SIG-M5 (cell line): ENCODE results near the gene AJM1.
"Not testable (repeated sequence)": the region's sequence is repeated elsewhere in the genome, so short reads cannot be mapped to it uniquely, and the experiment has no call there.

Source experiments
- DNase-seq: peaks from one replicate; lab custom pipeline; 2025; lab: John Stamatoyannopoulos, UW

The AJM1 gene

DNA sequence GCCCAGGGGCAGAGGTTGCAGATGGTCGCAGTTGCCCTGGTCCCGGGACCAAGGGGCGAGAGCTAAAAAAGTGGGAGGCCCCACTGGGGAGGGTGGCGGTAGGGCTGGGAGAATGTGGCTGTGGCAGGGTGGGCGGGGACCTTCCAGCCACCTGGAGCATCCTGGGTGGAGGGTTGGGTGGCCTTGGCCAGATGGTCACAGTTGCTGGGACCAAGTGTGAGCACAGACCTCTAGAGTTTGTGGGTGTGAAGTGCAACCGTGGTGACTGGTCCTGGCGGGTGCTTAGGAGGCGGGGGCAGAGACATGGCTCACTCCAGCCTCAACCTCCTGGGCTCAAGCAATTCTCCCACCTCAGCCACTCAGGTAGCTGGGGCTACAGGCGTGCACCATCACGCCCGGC lies 38.4 kb downstream of the AJM1 start:
- DNase-seq: no peak

DNA sequence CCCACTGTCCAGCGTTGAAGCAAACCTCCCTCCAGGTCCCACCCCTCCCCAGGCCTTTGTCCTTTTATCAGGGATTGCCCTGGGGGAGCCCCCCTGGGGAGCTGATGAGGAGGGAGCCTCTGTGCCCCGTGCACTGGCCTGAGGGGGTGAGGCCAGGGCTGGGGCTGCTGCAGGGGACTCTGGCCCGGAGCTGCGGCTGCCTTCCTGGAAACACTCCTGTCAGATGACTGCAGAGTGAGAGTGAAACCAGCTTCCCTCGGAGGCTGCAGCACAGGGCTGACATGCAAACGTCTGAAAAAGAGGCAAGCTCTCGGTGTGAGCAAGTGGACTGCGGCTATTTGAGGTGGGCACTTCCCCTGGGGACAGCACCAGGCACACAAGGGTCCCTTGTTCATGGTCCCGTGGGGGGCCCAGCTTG lies 39.4 kb downstream of the AJM1 start:
- no peak for DNase-seq

DNA sequence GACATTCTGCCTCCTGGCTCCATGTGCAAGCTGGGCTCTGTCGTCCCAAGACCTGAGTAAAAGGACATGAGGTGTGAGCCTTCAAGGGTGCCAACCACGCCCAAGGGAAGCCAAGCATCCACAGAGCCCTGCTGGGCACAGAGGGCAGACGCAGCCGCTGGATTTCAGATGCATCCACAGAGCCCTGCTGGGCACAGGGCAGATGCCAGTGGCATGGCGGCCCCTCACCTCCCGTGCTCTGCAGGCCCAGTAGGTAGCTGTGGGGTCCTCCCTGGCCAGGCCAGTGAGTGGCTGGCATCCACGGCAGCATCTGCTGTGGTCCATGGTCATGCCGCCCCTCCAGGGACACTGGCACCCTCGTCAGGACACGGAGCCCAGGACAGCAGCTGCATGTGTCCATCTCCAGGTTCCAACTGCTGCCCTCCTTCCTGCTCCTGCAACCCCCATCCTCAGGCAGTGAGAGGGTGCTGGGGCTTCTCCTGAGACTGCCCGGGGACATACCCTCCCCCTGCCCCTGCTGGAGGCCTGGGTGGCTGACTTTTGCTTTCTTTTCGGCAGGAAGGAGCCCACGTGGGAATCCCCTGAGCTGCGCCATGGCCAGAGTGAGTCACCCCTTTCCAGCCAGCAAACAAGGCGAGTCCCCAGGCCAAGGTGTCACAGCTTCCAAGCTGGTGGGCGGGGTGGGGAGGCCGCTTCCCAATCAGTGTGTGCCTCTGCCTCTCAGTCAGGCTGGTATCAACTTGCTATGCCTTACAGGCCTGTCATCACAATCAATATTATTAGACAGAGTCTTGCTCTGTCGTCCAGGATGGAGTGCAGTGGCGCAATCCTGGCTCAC lies 40.0 kb downstream of the AJM1 start:
- DNase-seq: no peak

DNA sequence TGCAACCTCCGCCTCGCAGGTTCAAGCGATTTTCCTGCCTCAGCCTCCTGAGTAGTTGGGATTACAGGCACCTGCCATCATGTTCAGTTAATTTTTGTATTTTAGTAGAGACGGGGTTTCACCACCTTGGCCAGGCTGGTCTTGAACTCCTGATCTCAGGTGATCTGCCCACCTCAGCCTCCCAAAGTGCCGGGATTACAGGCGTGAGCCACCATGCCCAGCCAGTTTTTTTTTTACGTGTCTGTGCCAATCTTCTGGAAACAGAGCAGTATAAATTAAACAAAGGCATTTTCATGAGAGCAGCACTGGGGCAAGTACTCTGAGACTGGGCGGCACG lies 40.6 kb downstream of the AJM1 start:
- DNase-seq: not testable (repeated sequence)

DNA sequence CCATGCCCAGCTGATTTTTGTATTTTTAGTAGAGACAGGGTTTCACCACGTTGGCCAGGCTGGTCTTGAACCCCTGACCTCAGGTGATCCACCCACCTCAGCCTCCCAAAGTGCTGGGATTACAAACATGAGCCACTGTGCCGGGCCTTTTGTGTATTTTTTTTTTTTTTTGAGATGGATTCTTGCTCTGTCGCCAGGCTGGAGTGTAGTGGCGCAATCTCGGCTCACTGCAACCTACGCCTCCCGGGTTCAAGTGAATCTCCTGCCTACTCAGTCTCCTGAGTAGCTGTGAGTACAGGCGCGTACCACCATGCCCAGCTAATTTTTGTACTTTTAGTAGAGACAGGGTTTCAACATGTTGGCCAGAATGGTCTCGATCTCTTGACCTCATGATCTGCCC lies 41.4 kb downstream of the AJM1 start:
- DNase-seq: not testable (repeated sequence)

DNA sequence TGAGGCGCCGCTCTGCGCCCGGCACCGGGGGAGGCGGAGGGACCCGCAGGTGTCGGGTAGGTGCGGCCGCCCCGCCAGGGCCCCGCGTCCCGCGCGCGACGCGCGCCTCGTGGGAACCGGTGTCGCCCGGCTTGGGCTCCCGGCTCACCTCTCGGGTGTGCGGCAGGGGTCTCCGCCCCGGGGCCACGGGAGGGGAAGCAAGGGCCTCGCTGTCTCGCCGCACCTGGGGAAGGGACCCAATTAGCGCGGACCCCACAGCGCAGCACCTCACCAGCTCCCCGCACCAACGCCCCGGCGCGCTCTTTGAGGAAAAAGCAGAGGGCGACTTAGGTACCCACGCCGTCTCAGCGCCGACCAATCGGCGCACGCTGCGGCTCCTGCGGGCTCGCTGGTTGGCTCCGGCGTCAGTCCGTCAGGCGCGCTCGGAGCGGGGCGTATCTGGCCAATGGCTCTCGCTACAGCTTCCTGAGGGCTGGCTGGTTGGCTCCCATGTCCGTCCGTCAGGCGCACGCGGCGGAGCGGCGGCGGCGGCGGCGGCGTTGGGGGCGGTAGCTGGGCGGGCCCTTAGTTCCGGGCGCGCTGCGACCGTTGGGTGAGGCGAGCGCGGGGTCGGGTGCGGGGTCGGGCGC lies 43.8 kb downstream of the AJM1 start, which contains the start of gene TRAF2:
TSS of gene TRAF2 (plus strand) at position 567 of the 629 bp plus-strand sequence. CDS start 12,225 bp downstream, outside the sequence.
- DNase-seq: peak; percentile 70

DNA sequence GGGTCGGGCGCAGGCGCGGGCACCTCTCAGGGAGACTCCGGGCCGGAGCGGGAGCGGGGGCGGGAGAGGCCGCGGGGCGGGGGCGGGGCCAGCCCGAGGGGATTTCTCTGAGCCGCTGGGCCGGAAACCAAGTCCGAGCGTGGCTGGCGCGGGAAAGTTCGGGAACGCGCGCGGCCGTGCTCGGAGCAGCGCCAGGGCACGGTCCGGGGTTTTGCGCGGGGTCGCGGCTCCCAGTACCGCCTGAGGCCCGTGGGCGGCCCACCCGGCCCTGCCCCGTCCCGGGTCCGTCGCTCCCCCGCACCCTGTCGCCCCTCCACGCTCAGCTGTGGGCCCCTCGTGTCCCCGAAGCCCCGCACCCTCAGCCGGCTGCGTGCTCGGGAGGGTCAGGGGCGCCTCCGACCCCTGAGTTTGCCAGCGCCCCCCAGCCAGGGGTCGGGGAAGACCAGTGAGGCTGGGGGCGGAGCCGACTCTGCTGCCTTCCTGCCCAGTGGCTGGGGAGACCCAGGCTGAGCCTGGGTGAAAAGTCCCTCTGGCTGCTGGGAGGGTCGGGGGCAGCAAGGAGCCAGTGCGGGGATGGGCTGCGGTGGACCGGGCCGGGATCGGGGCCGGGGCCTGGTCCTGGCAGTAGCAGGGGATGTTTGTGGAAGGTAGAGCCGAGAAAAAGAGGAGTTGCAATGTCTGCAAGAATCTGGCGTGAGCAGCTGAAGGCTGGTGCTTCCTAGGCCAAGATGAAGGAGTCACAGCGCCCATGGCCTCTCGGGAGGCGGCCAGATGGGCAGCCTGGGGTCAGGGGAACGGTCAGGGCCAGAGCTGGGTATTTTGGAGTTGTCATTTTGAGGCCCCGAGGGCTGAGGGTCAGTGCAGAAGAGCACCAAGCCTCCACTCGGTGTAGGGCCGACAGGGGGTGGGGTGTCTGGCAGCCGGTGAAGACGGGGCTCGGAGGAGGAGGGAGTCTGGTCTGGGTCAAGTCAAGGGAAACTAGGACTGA lies 44.6 kb downstream of the AJM1 start:
- no peak for DNase-seq

DNA sequence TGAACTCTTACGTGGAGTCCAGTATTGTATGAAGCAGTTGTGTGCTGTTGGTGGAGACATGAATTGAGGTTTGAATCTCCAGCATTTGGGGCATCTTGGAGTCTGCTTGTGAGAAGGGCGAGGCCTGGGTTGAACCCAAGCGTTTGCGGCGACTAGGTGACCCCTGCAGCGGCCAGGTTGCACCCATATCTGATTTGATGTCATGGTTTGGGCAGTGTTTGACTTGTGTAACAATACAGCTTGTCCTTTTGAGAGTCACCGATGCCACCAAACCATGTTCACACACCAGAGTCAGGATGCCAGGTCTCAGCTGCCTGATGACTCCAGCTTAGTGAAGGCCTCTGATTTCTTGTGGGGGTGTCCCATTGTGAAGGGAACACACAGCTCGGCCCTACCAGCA lies 46.2 kb downstream of the AJM1 start:
- DNase-seq: no peak

DNA sequence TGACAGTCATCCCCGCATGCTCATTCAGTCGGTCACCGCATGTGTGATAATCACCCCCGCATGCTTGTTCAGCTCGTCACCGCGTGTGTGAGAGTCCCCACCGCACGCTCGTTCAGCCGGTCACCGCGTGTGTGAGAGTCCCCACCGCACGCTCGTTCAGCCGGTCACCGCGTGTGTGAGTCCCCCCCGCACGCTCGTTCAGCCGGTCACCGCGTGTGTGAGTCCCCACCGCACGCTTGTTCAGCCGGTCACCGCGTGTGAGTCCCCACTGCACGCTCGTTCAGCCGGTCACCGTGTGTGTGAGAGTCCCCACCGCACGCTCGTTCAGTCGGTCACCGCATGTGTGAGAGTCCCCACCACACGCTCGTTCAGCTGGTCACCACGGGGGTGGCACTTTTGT lies 47.6 kb downstream of the AJM1 start:
- no peak for DNase-seq

DNA sequence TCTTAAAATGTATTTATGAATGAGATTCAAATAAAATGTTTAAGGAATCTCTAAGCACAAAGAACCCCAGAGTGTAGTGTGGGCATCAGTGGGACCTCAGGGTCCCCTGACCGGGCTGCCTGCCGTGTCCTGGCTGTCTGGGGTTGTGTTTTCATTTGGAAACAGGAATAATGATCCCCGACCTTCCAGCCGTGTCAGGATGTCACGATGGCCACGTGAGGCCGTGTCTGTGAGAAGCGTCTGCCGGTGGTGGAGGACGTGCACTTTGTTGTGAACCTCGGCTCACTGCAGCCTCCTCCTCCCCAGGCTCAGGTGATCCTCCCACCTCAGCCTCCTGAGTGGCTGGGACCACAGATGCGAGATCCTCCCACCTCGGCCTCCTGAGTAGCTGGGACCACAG lies 48.4 kb downstream of the AJM1 start:
- no peak for DNase-seq
